ENCODE results near the gene EIF2S2. TPM values are rescaled to one million over a fixed set of nuclear protein-coding genes. Genes with fewer than 3 reads are reported as not detected.

EIF2S2 gene
- total RNA-seq, 1 donor from 2014 or later: 114 TPM

- peak overlapping the region; percentile 93 for H3K27ac Mint-ChIP-seq
- H3K4me3 ChIP-seq: peak overlapping the region; percentile 85
- H3K4me2 ChIP-seq: peak overlapping the region; percentile 97
- peaks cover 7% of the 10 kb centered on the region for H3K4me1 ChIP-seq
- H3K36me3 Mint-ChIP-seq: peaks cover 12% of the 10 kb centered on the region
- peaks cover 2% of the 10 kb centered on the region for H3K27me3 Mint-ChIP-seq (ENCODE audit: insufficient read depth, low read depth)
- peak overlapping the region; percentile 48 for H3K9ac ChIP-seq
- H3K9me3 ChIP-seq (ENCODE audit: low read depth): no peaks in the 10 kb centered on the region
- H3K27ac ChIP-seq: no peak overlapping the region
- TF ChIP-seq, protein P1, sequence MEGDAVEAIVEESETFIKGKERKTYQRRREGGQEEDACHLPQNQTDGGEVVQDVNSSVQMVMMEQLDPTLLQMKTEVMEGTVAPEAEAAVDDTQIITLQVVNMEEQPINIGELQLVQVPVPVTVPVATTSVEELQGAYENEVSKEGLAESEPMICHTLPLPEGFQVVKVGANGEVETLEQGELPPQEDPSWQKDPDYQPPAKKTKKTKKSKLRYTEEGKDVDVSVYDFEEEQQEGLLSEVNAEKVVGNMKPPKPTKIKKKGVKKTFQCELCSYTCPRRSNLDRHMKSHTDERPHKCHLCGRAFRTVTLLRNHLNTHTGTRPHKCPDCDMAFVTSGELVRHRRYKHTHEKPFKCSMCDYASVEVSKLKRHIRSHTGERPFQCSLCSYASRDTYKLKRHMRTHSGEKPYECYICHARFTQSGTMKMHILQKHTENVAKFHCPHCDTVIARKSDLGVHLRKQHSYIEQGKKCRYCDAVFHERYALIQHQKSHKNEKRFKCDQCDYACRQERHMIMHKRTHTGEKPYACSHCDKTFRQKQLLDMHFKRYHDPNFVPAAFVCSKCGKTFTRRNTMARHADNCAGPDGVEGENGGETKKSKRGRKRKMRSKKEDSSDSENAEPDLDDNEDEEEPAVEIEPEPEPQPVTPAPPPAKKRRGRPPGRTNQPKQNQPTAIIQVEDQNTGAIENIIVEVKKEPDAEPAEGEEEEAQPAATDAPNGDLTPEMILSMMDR (IDR thresholded peaks at IDR 0.05): no peak
- TF ChIP-seq EZH2phosphoT487 (IDR thresholded peaks at IDR 0.05) (no peak), EZH2 (IDR thresholded peaks at IDR 0.05) (no peak)
- H4K20me1 ChIP-seq (ENCODE audit: low read depth): peaks cover 40% of the 10 kb centered on the region
- DNase-seq (ENCODE audit: low spot score): peak; percentile 55
- no peaks in the 10 kb centered on the region for H3F3A ChIP-seq (ENCODE audit: low read depth)
- H3K4me3 Mint-ChIP-seq: peak overlapping the region; percentile 94
- no peaks in the 10 kb centered on the region for H3K36me3 ChIP-seq
- H2AFZ ChIP-seq (replicated peaks): peak overlapping the region; percentile 93
- no peaks in the 10 kb centered on the region for H3K9me3 Mint-ChIP-seq
- H3K27me3 ChIP-seq: no peaks in the 10 kb centered on the region
- H3K4me1 Mint-ChIP-seq: peaks cover 31% of the 10 kb centered on the region
- peaks cover 43% of the 10 kb centered on the region for H3K79me2 ChIP-seq (ENCODE audit: low read depth)
Observed at GRCh38 chr20:34112600-34113101, 608 bp upstream of the EIF2S2 start.

DNA sequence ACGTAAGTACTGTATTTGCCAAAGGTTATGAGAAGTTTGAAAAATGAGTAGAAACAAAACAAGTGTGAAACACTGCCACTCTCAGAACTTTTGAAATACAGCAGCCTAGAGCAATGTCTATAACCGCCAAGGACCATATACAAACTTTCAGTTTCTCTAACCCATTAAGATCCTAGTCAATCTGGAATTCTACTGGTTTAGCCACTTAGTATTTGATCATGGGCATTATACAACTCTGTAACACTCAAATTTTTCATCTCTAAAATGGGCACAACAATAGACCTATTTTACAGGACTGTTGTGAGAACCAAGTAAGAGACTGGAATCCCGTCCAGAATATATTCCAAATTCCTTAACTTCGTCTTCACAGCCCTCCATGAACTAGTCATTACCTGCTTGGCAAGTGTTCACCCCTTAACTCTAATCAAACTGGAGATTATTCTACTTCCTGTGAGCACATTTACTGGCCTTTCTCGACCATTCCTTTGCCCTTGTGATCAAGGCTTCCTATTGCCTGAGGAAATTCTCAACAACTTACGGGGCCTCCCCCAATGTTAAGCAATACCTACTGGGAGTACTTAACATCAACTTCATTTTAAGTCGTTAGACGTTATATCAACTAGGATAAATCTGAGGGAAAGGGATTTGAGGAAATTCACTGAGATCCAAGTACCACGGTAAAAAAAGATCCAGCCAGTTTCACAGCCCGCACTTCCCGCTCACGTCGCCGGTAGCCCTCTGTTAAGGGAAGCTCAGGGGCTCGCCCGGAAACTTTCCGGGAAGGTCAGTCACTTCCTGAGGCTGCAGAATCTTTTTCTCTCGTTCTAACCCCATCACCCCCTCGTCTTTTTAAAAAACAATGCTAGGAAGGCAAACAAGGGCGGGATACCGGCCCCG lies 1.1 kb downstream of the EIF2S2 start:
- Mint-ChIP-seq H3K4me3 (peak overlapping the region; percentile 94), H3K36me3 (peaks cover 16% of the 10 kb centered on the region), H3K4me1 (peaks cover 31% of the 10 kb centered on the region), H3K27ac (peak overlapping the region; percentile 78), H3K9me3 (no peaks in the 10 kb centered on the region), H3K27me3 (ENCODE audit: insufficient read depth, low read depth) (peaks cover 2% of the 10 kb centered on the region)
- Histone ChIP-seq H4K20me1 (ENCODE audit: low read depth) (peaks cover 56% of the 10 kb centered on the region), H3K4me3 (peak overlapping the region; percentile 85), H3K9ac (peak overlapping the region; percentile 96), H3K9me3 (ENCODE audit: low read depth) (no peaks in the 10 kb centered on the region), H3K4me1 (peaks cover 7% of the 10 kb centered on the region), H2AFZ (replicated peaks) (peak overlapping the region; percentile 23), H3K79me2 (ENCODE audit: low read depth) (peaks cover 60% of the 10 kb centered on the region), H3K4me2 (peak overlapping the region; percentile 92), H3K27me3 (no peaks in the 10 kb centered on the region), H3F3A (ENCODE audit: low read depth) (no peaks in the 10 kb centered on the region), H3K27ac (peak overlapping the region; percentile 95), H3K36me3 (no peaks in the 10 kb centered on the region)
- DNase-seq (ENCODE audit: low spot score): peak; percentile 36
- TF ChIP-seq EZH2phosphoT487 (IDR thresholded peaks at IDR 0.05) (no peak), EZH2 (IDR thresholded peaks at IDR 0.05) (no peak)
- TF ChIP-seq, protein P1 (IDR thresholded peaks at IDR 0.05): no peak

DNA sequence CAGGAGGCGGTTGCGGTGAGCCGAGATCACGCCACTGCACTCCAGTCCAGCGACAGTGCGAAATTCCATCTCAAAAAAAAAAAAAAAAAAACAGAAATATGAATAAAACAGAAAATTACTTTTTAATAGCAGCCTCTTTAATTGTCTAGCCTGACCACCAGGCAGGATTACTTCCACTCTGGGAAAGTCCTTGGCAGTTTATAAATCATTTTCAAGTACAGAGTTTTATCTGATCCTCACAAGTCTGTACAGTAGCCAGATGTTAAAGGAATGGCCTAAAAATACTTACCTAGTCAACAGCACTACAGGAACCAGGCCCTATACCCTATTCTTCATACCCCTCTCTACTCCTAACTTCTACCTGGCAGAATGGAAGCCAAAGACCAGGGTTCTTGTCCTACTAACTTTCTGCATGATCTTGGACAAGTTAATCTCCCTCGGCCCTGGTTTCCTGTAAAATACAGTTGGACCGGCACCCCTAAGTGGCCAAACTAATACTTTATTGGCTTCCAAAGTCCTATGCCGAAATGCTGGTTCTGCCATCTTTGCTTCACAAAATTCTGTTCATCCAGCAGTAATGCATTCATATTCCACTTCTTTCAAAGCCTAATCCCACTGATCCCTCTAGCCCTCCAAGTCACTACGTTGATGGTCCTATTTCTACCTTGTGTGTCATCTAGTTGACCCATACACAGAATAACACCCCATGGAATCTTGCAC lies 1.9 kb downstream of the EIF2S2 start:
- Mint-ChIP-seq H3K27ac (no peak overlapping the region), H3K9me3 (no peaks in the 10 kb centered on the region), H3K4me1 (peaks cover 31% of the 10 kb centered on the region), H3K4me3 (peak overlapping the region; percentile 94), H3K36me3 (peaks cover 20% of the 10 kb centered on the region), H3K27me3 (ENCODE audit: insufficient read depth, low read depth) (peaks cover 2% of the 10 kb centered on the region)
- Histone ChIP-seq H3K27ac (no peak overlapping the region), H3K36me3 (peaks cover 4% of the 10 kb centered on the region), H3K9me3 (ENCODE audit: low read depth) (no peaks in the 10 kb centered on the region), H3K4me1 (peaks cover 7% of the 10 kb centered on the region), H3K4me2 (peak overlapping the region; percentile 92), H3K4me3 (peak overlapping the region; percentile 85), H4K20me1 (ENCODE audit: low read depth) (peaks cover 57% of the 10 kb centered on the region), H3K79me2 (ENCODE audit: low read depth) (peaks cover 68% of the 10 kb centered on the region), H3K27me3 (no peaks in the 10 kb centered on the region), H3K9ac (no peak overlapping the region), H3F3A (ENCODE audit: low read depth) (no peaks in the 10 kb centered on the region), H2AFZ (replicated peaks) (no peak overlapping the region)
- DNase-seq (ENCODE audit: low spot score): no peak
- TF ChIP-seq, protein P1 (IDR thresholded peaks at IDR 0.05): no peak
- no peak for TF ChIP-seq EZH2phosphoT487 (IDR thresholded peaks at IDR 0.05)
- no peak for TF ChIP-seq EZH2 (IDR thresholded peaks at IDR 0.05)
